ENCODE measurements around the gene DOK7. TPM values are rescaled to one million over a fixed set of nuclear protein-coding genes. Genes with fewer than 3 reads are reported as not detected.

The DOK7 gene
- polyA plus RNA-seq, 1 donor (not counting 4 experiments of a cell fraction or from before 2014, with no cell fraction given) = 0.13 TPM

- Histone ChIP-seq H3K9ac (ENCODE audit: control insufficient read depth, extremely low read depth, insufficient read depth, low read length) (no peak overlapping the region), H3K79me2 (ENCODE audit: control insufficient read depth, insufficient read depth, low read length) (peaks cover 4% of the 10 kb centered on the region), H4K20me1 (ENCODE audit: control insufficient read depth, extremely low read depth, insufficient read depth, low read length) (no peaks in the 10 kb centered on the region), H3K36me3 (ENCODE audit: control insufficient read depth in 2 of 2, extremely low read depth in 1 of 2, insufficient read depth in 2 of 2, low read length in 2 of 2) (peaks cover 4 to 11% of the 10 kb centered on the region in 2 experiments), H3K4me2 (ENCODE audit: control insufficient read depth, extremely low read depth, insufficient read depth, low read depth, low read length) (no peak overlapping the region), H3K9me3 (ENCODE audit: control insufficient read depth, low read depth, low read length) (no peaks in the 10 kb centered on the region), H3K9me1 (ENCODE audit: control insufficient read depth, extremely low read depth, insufficient read depth, low read length) (no peaks in the 10 kb centered on the region), H3K4me3 (ENCODE audit: control insufficient read depth in 2 of 3, extremely low read depth in 1 of 3, insufficient read depth in 2 of 3, low read depth in 1 of 3, low read length in 3 of 3) (no peak overlapping the region), H3K4me1 (ENCODE audit: control insufficient read depth, extremely low read depth, insufficient read depth, low read length) (no peaks in the 10 kb centered on the region), H3K27me3 (ENCODE audit: control insufficient read depth, extremely low read depth, insufficient read depth, low read length) (no peaks in the 10 kb centered on the region), H2AFZ (ENCODE audit: control insufficient read depth, low read length) (no peak overlapping the region), H3K27ac (ENCODE audit: control insufficient read depth, insufficient read depth, low read length) (no peak overlapping the region)
- dilution Hi-C loops (cut with MboI; ENCODE audit: extremely low pct_ligation_motif_present, low sequenced_read_pairs) = no loop called here
- DNase-seq (ENCODE audit: low read depth, low spot score) = no peak
- TF ChIP-seq CTCF (optimal IDR thresholded peaks at IDR 0.05 in 1 of 3, IDR thresholded peaks at IDR 0.05 in 1 of 3, conservative IDR thresholded peaks at IDR 0.05 in 1 of 3; ENCODE audit: extremely low read depth in 1 of 3, insufficient read depth in 2 of 3, low read length in 3 of 3) (no peak), EZH2 (IDR thresholded peaks at IDR 0.05; ENCODE audit: low read length) (no peak)
- FAIRE-seq = no peak
Measured at GRCh38 chr4:3502941-3503936, 40.1 kb downstream of the DOK7 start.

DNA sequence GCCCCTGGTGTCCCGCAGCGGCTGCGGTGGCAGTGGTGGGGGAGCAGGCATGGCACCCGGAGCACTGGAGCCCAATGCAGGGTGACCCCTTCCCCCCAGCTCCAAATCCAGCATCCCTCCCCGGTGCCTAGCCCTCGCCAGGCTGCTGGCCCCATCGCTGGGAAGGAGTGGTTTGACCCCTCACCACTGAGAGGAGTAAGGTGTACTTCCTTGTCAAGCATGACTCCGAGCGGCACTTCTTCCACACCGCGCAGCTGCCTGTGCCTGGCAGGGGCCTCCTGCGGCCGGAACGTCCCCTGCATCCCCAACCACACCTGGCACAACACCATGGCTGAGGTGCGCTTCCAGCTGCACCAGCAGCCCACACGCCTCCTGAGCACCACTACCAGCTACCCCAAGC is 42.1 kb downstream of the DOK7 start:
- no peaks in the 10 kb centered on the region for H3K4me1 ChIP-seq (ENCODE audit: control insufficient read depth, extremely low read depth, insufficient read depth, low read length)
- no peaks in the 10 kb centered on the region for H3K9me1 ChIP-seq (ENCODE audit: control insufficient read depth, extremely low read depth, insufficient read depth, low read length)
- H3K36me3 ChIP-seq (ENCODE audit: control insufficient read depth in 2 of 2, extremely low read depth in 1 of 2, insufficient read depth in 2 of 2, low read length in 2 of 2) = peaks cover 10 to 17% of the 10 kb centered on the region in 2 experiments
- no peak overlapping the region for H3K27ac ChIP-seq (ENCODE audit: control insufficient read depth, insufficient read depth, low read length)
- no peak overlapping the region for H3K4me2 ChIP-seq (ENCODE audit: control insufficient read depth, extremely low read depth, insufficient read depth, low read depth, low read length)
- DNase-seq (ENCODE audit: low read depth, low spot score) (no peak), FAIRE-seq (no peak)
- H3K79me2 ChIP-seq (ENCODE audit: control insufficient read depth, insufficient read depth, low read length) = peaks cover 6% of the 10 kb centered on the region
- no peaks in the 10 kb centered on the region for H3K27me3 ChIP-seq (ENCODE audit: control insufficient read depth, extremely low read depth, insufficient read depth, low read length)
- no peak overlapping the region for H3K4me3 ChIP-seq (ENCODE audit: control insufficient read depth in 2 of 3, extremely low read depth in 1 of 3, insufficient read depth in 2 of 3, low read depth in 1 of 3, low read length in 3 of 3)
- H2AFZ ChIP-seq (ENCODE audit: control insufficient read depth, low read length) = no peak overlapping the region
- dilution Hi-C loops (cut with MboI; ENCODE audit: extremely low pct_ligation_motif_present, low sequenced_read_pairs) = no loop called here
- TF ChIP-seq EZH2 (IDR thresholded peaks at IDR 0.05; ENCODE audit: low read length) (no peak), CTCF (optimal IDR thresholded peaks at IDR 0.05 in 1 of 3, IDR thresholded peaks at IDR 0.05 in 1 of 3, conservative IDR thresholded peaks at IDR 0.05 in 1 of 3; ENCODE audit: extremely low read depth in 1 of 3, insufficient read depth in 2 of 3, low read length in 3 of 3) (no peak)
- no peaks in the 10 kb centered on the region for H3K9me3 ChIP-seq (ENCODE audit: control insufficient read depth, low read depth, low read length)
- no peak overlapping the region for H3K9ac ChIP-seq (ENCODE audit: control insufficient read depth, extremely low read depth, insufficient read depth, low read length)
- peaks cover 4% of the 10 kb centered on the region for H4K20me1 ChIP-seq (ENCODE audit: control insufficient read depth, extremely low read depth, insufficient read depth, low read length)
